Measurements from ENCODE around the gene GFRA1. TPM values are rescaled to one million over a fixed set of nuclear protein-coding genes. Genes with fewer than 3 reads are reported as not detected.

Gene GFRA1
- polyA plus RNA-seq, 3 donors: not detected

DNA sequence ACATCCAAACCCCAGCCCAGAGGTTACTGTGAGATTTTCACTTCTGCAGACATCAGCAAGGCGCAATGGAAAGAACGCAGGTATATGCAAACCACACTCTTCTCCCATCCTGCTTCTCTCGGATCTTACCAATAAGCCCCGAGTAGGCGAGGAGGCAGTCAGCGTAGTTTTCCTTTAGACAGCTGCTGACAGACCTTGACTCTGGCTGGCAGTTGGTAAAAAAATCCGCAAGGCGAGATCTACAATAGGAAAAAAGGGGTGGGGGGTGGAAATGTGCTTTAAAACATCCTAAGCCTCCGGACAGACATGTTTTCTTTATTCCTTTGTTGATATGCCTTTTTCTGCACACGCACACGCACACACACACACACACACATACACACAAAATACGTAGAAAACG is 176.5 kb downstream of the GFRA1 start:
- Mint-ChIP-seq H3K27me3 (ENCODE audit: low read depth in 3 of 3) (peaks cover 0 to 1% (median 0%) of the 10 kb centered on the region in 3 donors), H3K27ac (no peak overlapping the region), H3K4me3 (no peak overlapping the region), H3K9me3 (peaks cover 0 to 6% (median 1%) of the 10 kb centered on the region in 7 donors), H3K4me1 (no peaks in the 10 kb centered on the region), H3K36me3 (no peaks in the 10 kb centered on the region)
- Histone ChIP-seq H2AFZ (ENCODE audit: insufficient read depth, low read depth, low read length, poor library complexity, severe bottlenecking) (no peak overlapping the region), H3K4me1 (ENCODE audit: control insufficient read depth in 1 of 2, insufficient read depth in 2 of 2, low read length in 2 of 2) (no peaks in the 10 kb centered on the region), H3K4me3 (replicated peaks in 1 of 3; ENCODE audit: low read depth in 2 of 3, low read length in 3 of 3) (no peak overlapping the region), H3K27me3 (ENCODE audit: control insufficient read depth in 2 of 2, insufficient read depth in 2 of 2, low read length in 2 of 2) (no peaks in the 10 kb centered on the region), H4K20me1 (ENCODE audit: insufficient read depth, low read length) (no peaks in the 10 kb centered on the region), H3K4me2 (replicated peaks; ENCODE audit: extremely low read depth, low read length, poor library complexity, severe bottlenecking) (no peak overlapping the region), H3K36me3 (replicated peaks in 1 of 2; ENCODE audit: control insufficient read depth in 1 of 2, insufficient read depth in 2 of 2, low read length in 2 of 2) (no peaks in the 10 kb centered on the region), H3K9me3 (replicated peaks in 1 of 2; ENCODE audit: control insufficient read depth in 1 of 2, insufficient read depth in 1 of 2, low read length in 2 of 2) (peaks cover 0 to 4% of the 10 kb centered on the region in 2 donors), H3K79me2 (ENCODE audit: insufficient read depth, low read length) (no peaks in the 10 kb centered on the region), H3K27ac (ENCODE audit: low read depth in 1 of 2, low read length in 2 of 2) (no peak overlapping the region), H3K9ac (ENCODE audit: insufficient read depth, low read length, poor library complexity, severe bottlenecking) (no peak overlapping the region)
- TF ChIP-seq, protein P1, sequence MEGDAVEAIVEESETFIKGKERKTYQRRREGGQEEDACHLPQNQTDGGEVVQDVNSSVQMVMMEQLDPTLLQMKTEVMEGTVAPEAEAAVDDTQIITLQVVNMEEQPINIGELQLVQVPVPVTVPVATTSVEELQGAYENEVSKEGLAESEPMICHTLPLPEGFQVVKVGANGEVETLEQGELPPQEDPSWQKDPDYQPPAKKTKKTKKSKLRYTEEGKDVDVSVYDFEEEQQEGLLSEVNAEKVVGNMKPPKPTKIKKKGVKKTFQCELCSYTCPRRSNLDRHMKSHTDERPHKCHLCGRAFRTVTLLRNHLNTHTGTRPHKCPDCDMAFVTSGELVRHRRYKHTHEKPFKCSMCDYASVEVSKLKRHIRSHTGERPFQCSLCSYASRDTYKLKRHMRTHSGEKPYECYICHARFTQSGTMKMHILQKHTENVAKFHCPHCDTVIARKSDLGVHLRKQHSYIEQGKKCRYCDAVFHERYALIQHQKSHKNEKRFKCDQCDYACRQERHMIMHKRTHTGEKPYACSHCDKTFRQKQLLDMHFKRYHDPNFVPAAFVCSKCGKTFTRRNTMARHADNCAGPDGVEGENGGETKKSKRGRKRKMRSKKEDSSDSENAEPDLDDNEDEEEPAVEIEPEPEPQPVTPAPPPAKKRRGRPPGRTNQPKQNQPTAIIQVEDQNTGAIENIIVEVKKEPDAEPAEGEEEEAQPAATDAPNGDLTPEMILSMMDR (IDR thresholded peaks at IDR 0.05): no peak
- intact Hi-C loops (cut with micrococcal nuclease): no loop called here
- 75% methylated on average over 6 of the region's 13 CpGs for WGBS (ENCODE audit: insufficient coverage)
- DNase-seq: no peak

DNA sequence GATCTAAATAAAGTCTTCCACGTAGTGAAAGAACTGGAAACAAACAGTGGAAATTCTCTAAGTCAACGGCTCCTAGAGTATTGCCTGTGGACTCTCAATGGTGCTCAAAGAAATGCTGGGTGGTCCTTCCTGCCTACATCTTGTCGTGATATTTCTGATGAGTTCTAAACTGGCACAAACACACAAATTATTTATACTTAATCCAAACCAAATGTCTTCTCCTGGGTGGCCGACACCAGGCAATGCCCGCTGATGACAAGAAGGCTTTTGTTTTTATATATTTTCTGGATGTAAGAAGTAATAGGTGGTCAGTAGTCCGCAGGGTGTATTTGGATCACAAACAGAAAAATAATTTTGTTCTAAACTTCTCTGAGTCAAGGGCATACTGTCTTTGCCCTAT is 178.7 kb downstream of the GFRA1 start:
- Mint-ChIP-seq H3K4me3 (no peak overlapping the region), H3K27ac (no peak overlapping the region), H3K27me3 (ENCODE audit: low read depth in 3 of 3) (peaks cover 0 to 1% (median 0%) of the 10 kb centered on the region in 3 donors), H3K36me3 (no peaks in the 10 kb centered on the region), H3K9me3 (peaks cover 0 to 3% (median 0%) of the 10 kb centered on the region in 7 donors), H3K4me1 (no peaks in the 10 kb centered on the region)
- intact Hi-C loops (cut with micrococcal nuclease): no loop called here
- H3K4me2 ChIP-seq (replicated peaks; ENCODE audit: extremely low read depth, low read length, poor library complexity, severe bottlenecking): no peak overlapping the region
- H3K9ac ChIP-seq (ENCODE audit: insufficient read depth, low read length, poor library complexity, severe bottlenecking): no peak overlapping the region
- DNase-seq: no peak
- H3K27me3 ChIP-seq (ENCODE audit: control insufficient read depth in 2 of 2, insufficient read depth in 2 of 2, low read length in 2 of 2): no peaks in the 10 kb centered on the region
- H4K20me1 ChIP-seq (ENCODE audit: insufficient read depth, low read length): no peaks in the 10 kb centered on the region
- H3K36me3 ChIP-seq (replicated peaks in 1 of 2; ENCODE audit: control insufficient read depth in 1 of 2, insufficient read depth in 2 of 2, low read length in 2 of 2): no peaks in the 10 kb centered on the region
- no peaks in the 10 kb centered on the region for H3K79me2 ChIP-seq (ENCODE audit: insufficient read depth, low read length)
- no peaks in the 10 kb centered on the region for H3K9me3 ChIP-seq (replicated peaks in 1 of 2; ENCODE audit: control insufficient read depth in 1 of 2, insufficient read depth in 1 of 2, low read length in 2 of 2)
- H3K27ac ChIP-seq (ENCODE audit: low read depth in 1 of 2, low read length in 2 of 2): no peak overlapping the region
- no peak overlapping the region for H3K4me3 ChIP-seq (replicated peaks in 1 of 3; ENCODE audit: low read depth in 2 of 3, low read length in 3 of 3)
- TF ChIP-seq, protein P1 (IDR thresholded peaks at IDR 0.05): no peak
- H2AFZ ChIP-seq (ENCODE audit: insufficient read depth, low read depth, low read length, poor library complexity, severe bottlenecking): no peak overlapping the region
- WGBS (ENCODE audit: insufficient coverage): 90% methylated on average over 2 of the region's 6 CpGs
- no peaks in the 10 kb centered on the region for H3K4me1 ChIP-seq (ENCODE audit: control insufficient read depth in 1 of 2, insufficient read depth in 2 of 2, low read length in 2 of 2)

All from CD14-positive monocyte (primary cell).